Fibroblast of lung (primary cell): ENCODE data around the gene KLC4. TPM values are rescaled to one million over a fixed set of nuclear protein-coding genes. Genes with fewer than 3 reads are reported as not detected.

Experiments
- DNase-seq, 2 donors: peaks; one replicate each; pipeline versions ENCODE4 v3.0.0 to v3.0.0-alpha.2; 2010; ENCODE audit warnings: low read depth in 2 of 2
- H2AFZ ChIP-seq: 2 replicates; pipeline ENCODE4 v1.5.1; 2012; ENCODE audit warnings: low read length, control low read depth, inconsistent platforms
- H3K27ac ChIP-seq: 2 replicates; pipeline ENCODE4 v1.5.1; 2011; ENCODE audit warnings: low read length, control low read depth; ENCODE audit not compliant: insufficient read depth
- H3K27me3 ChIP-seq: 2 replicates; pipeline ENCODE4 v1.5.1; 2011; ENCODE audit warnings: mild to moderate bottlenecking, low read length; ENCODE audit not compliant: control insufficient read depth, insufficient read depth
- H3K36me3 ChIP-seq: 2 replicates; pipeline ENCODE4 v1.5.1; 2011; ENCODE audit warnings: low read length; ENCODE audit not compliant: control insufficient read depth, insufficient read depth
- H3K4me1 ChIP-seq: 2 replicates; pipeline ENCODE4 v1.5.1; 2011; ENCODE audit warnings: low read length; ENCODE audit not compliant: control insufficient read depth, insufficient read depth; ENCODE audit errors: extremely low read depth
- H3K4me2 ChIP-seq: 2 replicates; pipeline ENCODE4 v1.5.1; 2011; ENCODE audit warnings: low read length, control low read depth; ENCODE audit not compliant: insufficient read depth; ENCODE audit errors: extremely low read depth
- H3K4me3 ChIP-seq, 4 experiments: fragments of 200-600 bp in 1 of 4; sonication (generic) in 1 of 4; replicated peaks in 1 of 4; 2 replicates each; pipeline ENCODE4 v1.5.1; 2011 to 2016; ENCODE audit warnings: low read length in 4 of 4, low read depth in 3 of 4, mild to moderate bottlenecking in 3 of 4, control low read depth in 2 of 4, inconsistent platforms in 1 of 4, mixed read lengths in 1 of 4; ENCODE audit not compliant: insufficient read depth in 1 of 4; ENCODE audit errors: control extremely low read depth in 1 of 4
- H3K79me2 ChIP-seq: 2 replicates; pipeline ENCODE4 v1.5.1; 2012; ENCODE audit warnings: mild to moderate bottlenecking, low read length, inconsistent platforms; ENCODE audit not compliant: control insufficient read depth, insufficient read depth
- H3K9ac ChIP-seq: 2 replicates; pipeline ENCODE4 v1.5.1; 2011; ENCODE audit warnings: mild to moderate bottlenecking, low read length, control low read depth; ENCODE audit not compliant: insufficient read depth
- H3K9me3 ChIP-seq: 2 replicates; pipeline ENCODE4 v1.5.1; 2012; ENCODE audit warnings: low read depth, low read length; ENCODE audit not compliant: control insufficient read depth, insufficient read depth
- H4K20me1 ChIP-seq: 2 replicates; pipeline ENCODE4 v1.5.1; 2011; ENCODE audit warnings: low read length; ENCODE audit not compliant: control insufficient read depth, insufficient read depth; ENCODE audit errors: extremely low read depth
- EZH2 ChIP-seq: IDR thresholded peaks from 2 replicates; pipeline ENCODE4 v1.5.1; 2012; ENCODE audit warnings: low read length, control low read depth, mild to moderate bottlenecking; ENCODE audit errors: missing control alignments
- polyA plus RNA-seq, 2 donors: library from polyadenylated mRNA; depleted of rRNA in 1 of 2; stranded (reverse) in 1 of 2; unstranded in 1 of 2; fragments of >200 nt; gene quantifications; 2 replicates each; pipeline ENCODE4 v1.2.1, GENCODE V29; 2011 to 2012; ENCODE audit warnings: missing spikeins in 1 of 2
- total RNA-seq: library from RNA; depleted of rRNA; stranded (reverse); fragments of >200 nt; gene quantifications from 2 replicates; pipeline ENCODE4 v1.2.1, GENCODE V29; 2014
- TF ChIP-seq, protein P1 (sequence below), 2 donors: IDR thresholded peaks in 1 of 2; conservative IDR thresholded peaks in 1 of 2; 1 replicate in 1 of 2; 2 replicates in 1 of 2; pipeline ENCODE4 v1.5.1; 2011 to 2012; ENCODE audit warnings: low read length in 2 of 2, control low read depth in 1 of 2, inconsistent platforms in 1 of 2, low read depth in 1 of 2, mild to moderate bottlenecking in 1 of 2

KLC4 gene
- total and polyA plus RNA-seq, 2 donors (not counting 1 experiment from before 2014, with no cell fraction given) = 7.2 to 22.5 TPM

DNA sequence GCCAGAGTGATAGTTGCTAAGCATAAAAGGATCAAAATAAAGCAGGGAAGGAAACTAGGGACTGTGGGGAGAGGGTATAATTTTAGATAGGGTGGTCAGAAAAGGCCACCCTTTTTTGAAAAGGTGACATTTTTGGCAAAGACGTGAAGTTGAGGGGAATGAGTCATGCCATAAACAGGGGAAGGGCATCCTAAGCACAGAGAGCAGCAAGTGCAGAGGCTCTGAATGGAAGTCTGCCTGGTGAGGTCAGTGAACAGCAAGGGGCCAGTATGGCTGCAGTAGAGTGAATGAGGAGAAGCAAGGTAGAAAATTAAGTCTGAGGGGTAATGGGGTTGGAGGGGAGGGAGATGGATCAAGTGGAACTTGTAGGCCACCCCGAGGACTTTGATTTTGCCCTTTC is 2.4 kb downstream of the KLC4 start:
- Histone ChIP-seq H3K4me2 (no peak overlapping the region), H3K4me1 (peaks cover 10% of the 10 kb centered on the region), H4K20me1 (no peaks in the 10 kb centered on the region), H3K9me3 (no peaks in the 10 kb centered on the region), H3K27ac (no peak overlapping the region), H3K79me2 (peaks cover 14% of the 10 kb centered on the region), H3K9ac (no peak overlapping the region), H3K36me3 (peaks cover 2% of the 10 kb centered on the region), H2AFZ (no peak overlapping the region), H3K27me3 (no peaks in the 10 kb centered on the region), H3K4me3 (no peak overlapping the region)
- TF ChIP-seq EZH2 = no peak
- TF ChIP-seq, protein P1, sequence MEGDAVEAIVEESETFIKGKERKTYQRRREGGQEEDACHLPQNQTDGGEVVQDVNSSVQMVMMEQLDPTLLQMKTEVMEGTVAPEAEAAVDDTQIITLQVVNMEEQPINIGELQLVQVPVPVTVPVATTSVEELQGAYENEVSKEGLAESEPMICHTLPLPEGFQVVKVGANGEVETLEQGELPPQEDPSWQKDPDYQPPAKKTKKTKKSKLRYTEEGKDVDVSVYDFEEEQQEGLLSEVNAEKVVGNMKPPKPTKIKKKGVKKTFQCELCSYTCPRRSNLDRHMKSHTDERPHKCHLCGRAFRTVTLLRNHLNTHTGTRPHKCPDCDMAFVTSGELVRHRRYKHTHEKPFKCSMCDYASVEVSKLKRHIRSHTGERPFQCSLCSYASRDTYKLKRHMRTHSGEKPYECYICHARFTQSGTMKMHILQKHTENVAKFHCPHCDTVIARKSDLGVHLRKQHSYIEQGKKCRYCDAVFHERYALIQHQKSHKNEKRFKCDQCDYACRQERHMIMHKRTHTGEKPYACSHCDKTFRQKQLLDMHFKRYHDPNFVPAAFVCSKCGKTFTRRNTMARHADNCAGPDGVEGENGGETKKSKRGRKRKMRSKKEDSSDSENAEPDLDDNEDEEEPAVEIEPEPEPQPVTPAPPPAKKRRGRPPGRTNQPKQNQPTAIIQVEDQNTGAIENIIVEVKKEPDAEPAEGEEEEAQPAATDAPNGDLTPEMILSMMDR (conservative IDR thresholded peaks at IDR 0.05 in 1 of 2, IDR thresholded peaks at IDR 0.05 in 1 of 2; ENCODE audit: low read depth in 1 of 2, low read length in 2 of 2) = no peak
- peak; percentile 6 to 60 for DNase-seq

DNA sequence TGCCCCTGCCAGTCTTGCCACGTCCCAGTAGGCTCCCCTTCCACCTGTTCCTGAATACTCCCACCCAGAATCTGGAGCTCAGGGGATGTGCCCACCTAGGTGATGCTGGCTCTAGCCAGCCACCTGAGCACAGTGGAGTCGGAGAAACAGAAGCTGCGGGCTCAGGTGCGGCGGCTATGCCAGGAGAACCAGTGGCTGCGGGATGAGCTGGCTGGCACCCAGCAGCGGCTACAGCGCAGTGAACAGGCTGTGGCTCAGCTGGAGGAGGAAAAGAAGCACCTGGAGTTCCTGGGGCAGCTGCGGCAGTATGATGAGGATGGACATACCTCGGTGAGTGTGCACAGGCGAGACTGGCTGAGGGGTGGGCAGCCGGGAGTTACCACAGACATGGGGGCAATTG is 3.4 kb downstream of the KLC4 start:
- Histone ChIP-seq H3K4me2 (no peak overlapping the region), H3K9me3 (no peaks in the 10 kb centered on the region), H3K4me3 (no peak overlapping the region), H3K79me2 (peaks cover 13% of the 10 kb centered on the region), H3K9ac (no peak overlapping the region), H4K20me1 (no peaks in the 10 kb centered on the region), H3K4me1 (peaks cover 9% of the 10 kb centered on the region), H2AFZ (no peak overlapping the region), H3K27me3 (no peaks in the 10 kb centered on the region), H3K27ac (no peak overlapping the region), H3K36me3 (peaks cover under 1% of the 10 kb centered on the region)
- TF ChIP-seq, protein P1 (conservative IDR thresholded peaks at IDR 0.05 in 1 of 2, IDR thresholded peaks at IDR 0.05 in 1 of 2; ENCODE audit: low read depth in 1 of 2, low read length in 2 of 2) = no peak
- TF ChIP-seq EZH2 = no peak
- DNase-seq = no peak

DNA sequence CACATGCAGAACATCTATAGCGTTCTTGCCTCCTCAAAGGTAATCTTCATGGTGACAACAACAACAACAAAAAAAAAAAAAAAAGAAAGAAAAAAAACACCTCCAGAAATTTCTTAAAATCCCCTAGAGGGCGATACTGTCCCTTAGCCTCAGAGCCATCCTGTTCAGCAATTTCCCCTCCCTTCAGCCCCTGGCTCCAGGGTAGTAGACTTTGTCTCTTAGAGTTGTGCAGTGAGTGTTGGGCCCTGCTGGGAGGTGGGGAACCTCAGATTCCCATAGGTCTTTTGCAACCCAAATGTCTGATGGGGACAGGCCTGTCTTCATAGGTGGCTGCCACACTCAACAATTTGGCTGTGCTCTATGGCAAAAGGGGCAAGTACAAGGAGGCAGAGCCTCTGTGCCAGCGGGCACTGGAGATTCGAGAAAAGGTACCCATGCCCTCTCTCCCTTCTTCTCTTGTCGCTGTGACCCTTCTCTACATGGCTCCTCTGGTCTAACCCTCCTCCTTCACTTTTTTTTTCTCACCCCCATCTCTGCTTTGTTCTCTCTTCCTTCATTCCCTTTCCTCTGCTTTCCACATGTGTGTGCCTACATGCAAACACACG is 10.7 kb downstream of the KLC4 start:
- H3K4me3 ChIP-seq = no peak overlapping the region
- H3K27me3 ChIP-seq = no peaks in the 10 kb centered on the region
- DNase-seq = peak; percentile 59 to 87
- H2AFZ ChIP-seq = no peak overlapping the region
- H3K9ac ChIP-seq = no peak overlapping the region
- no peaks in the 10 kb centered on the region for H3K79me2 ChIP-seq
- no peak overlapping the region for H3K4me2 ChIP-seq
- no peak overlapping the region for H3K27ac ChIP-seq
- H3K4me1 ChIP-seq = peaks cover 4% of the 10 kb centered on the region
- no peaks in the 10 kb centered on the region for H4K20me1 ChIP-seq
- no peak for TF ChIP-seq EZH2
- TF ChIP-seq, protein P1 (conservative IDR thresholded peaks at IDR 0.05 in 1 of 2, IDR thresholded peaks at IDR 0.05 in 1 of 2; ENCODE audit: low read depth in 1 of 2, low read length in 2 of 2) = peak; percentile 60 to 64
- no peaks in the 10 kb centered on the region for H3K9me3 ChIP-seq
- H3K36me3 ChIP-seq = peaks cover 2% of the 10 kb centered on the region
